Stimulated activated CD4-positive, alpha-beta T cell treated with anti-CD3 and anti-CD28 coated beads, Interleukin-15, amount 100 ng/mL, for 48 hours (primary cell): ENCODE measurements around the gene CDC42.

Source experiments
- DNase-seq, 2 donors: peaks; one replicate each; pipeline ENCODE4 v3.0.0-alpha.2; 2020; ENCODE audit warnings: low read depth in 2 of 2

CDC42 gene

GRCh38 chr1:22074803-22075202 is 22.3 kb downstream of the CDC42 start:
- DNase-seq: no peak

- no peak for DNase-seq
These were observed 23.2 kb downstream of the CDC42 start for GRCh38 chr1:22075718-22076117.

- DNase-seq: no peak
These were observed 23.8 kb downstream of the CDC42 start for GRCh38 chr1:22076346-22076745.

GRCh38 chr1:22077728-22078127 is 25.2 kb downstream of the CDC42 start:
- no peak for DNase-seq

- no peak for DNase-seq
These were observed 25.6 kb downstream of the CDC42 start for GRCh38 chr1:22078133-22078532.

- no peak for DNase-seq
These were observed 27.7 kb downstream of the CDC42 start for GRCh38 chr1:22080191-22080590.

- no peak for DNase-seq
These were observed 35.8 kb downstream of the CDC42 start for GRCh38 chr1:22088331-22088730.

GRCh38 chr1:22089134-22089571 is 36.6 kb downstream of the CDC42 start:
- DNase-seq: no peak

- no peak for DNase-seq
These were observed 37.3 kb downstream of the CDC42 start for GRCh38 chr1:22089787-22090186.

- DNase-seq: no peak
These were observed 38.4 kb downstream of the CDC42 start for GRCh38 chr1:22090867-22091266.

- peak in 1 of 2 donors; percentile 28 for DNase-seq
These were observed 39.7 kb downstream of the CDC42 start for GRCh38 chr1:22092026-22092768.

GRCh38 chr1:22093513-22093912 is 41.0 kb downstream of the CDC42 start:
- no peak for DNase-seq

GRCh38 chr1:22096036-22096435 is 43.5 kb downstream of the CDC42 start:
- DNase-seq: no peak

- DNase-seq: no peak
These were observed 44.0 kb downstream of the CDC42 start for GRCh38 chr1:22096463-22096862.

- DNase-seq: no peak
These were observed 46.2 kb downstream of the CDC42 start for GRCh38 chr1:22098752-22099151.

- no peak for DNase-seq
These were observed 47.7 kb downstream of the CDC42 start for GRCh38 chr1:22100168-22100567.

GRCh38 chr1:22101199-22101598 is 48.7 kb downstream of the CDC42 start:
- no peak for DNase-seq

- DNase-seq: no peak
These were observed 49.5 kb downstream of the CDC42 start for GRCh38 chr1:22101995-22102394.

- DNase-seq: no peak
These were observed 50.2 kb downstream of the CDC42 start for GRCh38 chr1:22102746-22103145.

GRCh38 chr1:22104094-22104493 is 51.6 kb downstream of the CDC42 start:
- no peak for DNase-seq

- peak in 1 of 2 donors; percentile 19 for DNase-seq
These were observed 52.4 kb downstream of the CDC42 start for GRCh38 chr1:22104865-22105437.

- peak in 1 of 2 donors; percentile 19 for DNase-seq
These were observed 53.2 kb downstream of the CDC42 start for GRCh38 chr1:22105611-22106207.

GRCh38 chr1:22107126-22107525 is 54.6 kb downstream of the CDC42 start:
- DNase-seq: no peak
